HepG2 (cell line): ENCODE results near the gene CTDP1. TPM values are rescaled to one million over a fixed set of nuclear protein-coding genes. Genes with fewer than 3 reads are reported as not detected.

Source experiments
- CBX5 ChIP-seq: sonication (generic); formaldehyde crosslinking; IDR thresholded peaks from 2 replicates; pipeline ENCODE4 v1.4.0; 2020; ENCODE audit warnings: missing genetic modification reagents, borderline replicate concordance
- GATAD1 ChIP-seq: IDR thresholded peaks from 2 replicates; pipeline ENCODE4 v1.6.1; 2016; ENCODE audit warnings: missing genetic modification reagents, missing compliant biosample characterization
- GFI1 ChIP-seq: sonication (generic); formaldehyde crosslinking; IDR thresholded peaks from 2 replicates; pipeline ENCODE4 v1.5.0; 2020; ENCODE audit warnings: missing genetic modification reagents, mild to moderate bottlenecking, borderline replicate concordance
- HHEX ChIP-seq: IDR thresholded peaks from 2 replicates; pipeline ENCODE4 v1.6.1; 2016; ENCODE audit warnings: control low read depth
- HIVEP1 ChIP-seq: sonication (generic); formaldehyde crosslinking; IDR thresholded peaks from 2 replicates; pipeline ENCODE4 v1.4.0; 2020; ENCODE audit warnings: mild to moderate bottlenecking, missing genetic modification reagents
- HNRNPL ChIP-seq: fragments of 200-400 bp; formaldehyde crosslinking; IDR thresholded peaks from 2 replicates; pipeline ENCODE4 v1.6.1; 2017; ENCODE audit warnings: mild to moderate bottlenecking, low read depth, low read length
- KDM5A ChIP-seq: fragments of 200-600 bp; sonication (generic); IDR thresholded peaks from 2 replicates; pipeline ENCODE4 v1.7.0; 2018; ENCODE audit warnings: antibody characterized with exemption, mild to moderate bottlenecking, low read length, borderline replicate concordance
- MED1 ChIP-seq: sonication (generic); formaldehyde crosslinking; IDR thresholded peaks from 2 replicates; pipeline ENCODE4 v1.4.0; 2020; ENCODE audit warnings: missing genetic modification reagents
- MIXL1 ChIP-seq: IDR thresholded peaks from 2 replicates; pipeline ENCODE4 v1.6.1; 2016
- MTF2 ChIP-seq: sonication (generic); formaldehyde crosslinking; IDR thresholded peaks from 2 replicates; pipeline ENCODE4 v1.5.0; 2020; ENCODE audit warnings: missing genetic modification reagents, borderline replicate concordance
- RARA ChIP-seq: IDR thresholded peaks from 2 replicates; pipeline ENCODE4 v1.6.1; 2016; ENCODE audit warnings: missing genetic modification reagents, missing compliant biosample characterization
- SAP130 ChIP-seq: IDR thresholded peaks from 2 replicates; pipeline ENCODE4 v1.6.1; 2016; ENCODE audit warnings: low read depth
- TCF7 ChIP-seq: sonication (generic); IDR thresholded peaks from 2 replicates; pipeline ENCODE4 v1.6.1; 2016; ENCODE audit warnings: antibody characterized with exemption, low read depth
- ZNF33A ChIP-seq: sonication (generic); formaldehyde crosslinking; IDR thresholded peaks from 2 replicates; pipeline ENCODE4 v1.5.1; 2020; ENCODE audit warnings: missing genetic modification reagents, mild to moderate bottlenecking, moderate library complexity, borderline replicate concordance
- polyA plus RNA-seq, 8 experiments: library from polyadenylated mRNA; depleted of rRNA in 3 of 8; stranded (reverse) in 7 of 8; unstranded in 1 of 8; fragments of >200 nt; fragmentation: Illumina TruSeq in 4 of 8; extraction: Trizol in 4 of 8; gene quantifications; 2 replicates each; pipeline versions ENCODE4 v1.2.1 to v1.2.3, GENCODE V29; 2011 to 2016; ENCODE audit warnings: low read depth in 4 of 8, missing spikeins in 1 of 8, mixed read lengths in 1 of 8; ENCODE audit not compliant: insufficient read depth in 1 of 8
- total RNA-seq, 5 experiments: library from RNA; depleted of rRNA; stranded (reverse); fragments of >200 nt; fragmentation: Illumina TruSeq; extraction: Trizol; gene quantifications; 2 replicates each; pipeline ENCODE4 v1.2.3, GENCODE V29; 2016; ENCODE audit warnings: low read depth in 1 of 5
- TF ChIP-seq, protein P1 (sequence below), 2 experiments: sonication (generic) in 1 of 2; formaldehyde crosslinking in 1 of 2; IDR thresholded peaks; 2 replicates each; pipeline versions ENCODE4 v1.4.0 to v1.6.1; 2018 to 2020; ENCODE audit warnings: missing genetic modification reagents in 2 of 2, borderline replicate concordance in 1 of 2, low read depth in 1 of 2, mild to moderate bottlenecking in 1 of 2, missing biosample characterization in 1 of 2
- TF ChIP-seq, protein P2 (sequence below): IDR thresholded peaks from 2 replicates; pipeline ENCODE4 v1.6.1; 2012; ENCODE audit warnings: inconsistent platforms
- TF ChIP-seq, protein P3 (sequence below): IDR thresholded peaks from 2 replicates; pipeline ENCODE4 v1.6.1; 2016; ENCODE audit warnings: mild to moderate bottlenecking
- TF ChIP-seq, protein P4 (sequence below), 2 experiments: sonication (generic) in 1 of 2; formaldehyde crosslinking in 1 of 2; IDR thresholded peaks; 2 replicates each; pipeline versions ENCODE4 v1.6.1 to v1.9.0; 2014 to 2022; ENCODE audit warnings: antibody characterized with exemption in 1 of 2, borderline replicate concordance in 1 of 2, inconsistent platforms in 1 of 2, low read depth in 1 of 2, missing genetic modification reagents in 1 of 2

The CTDP1 gene
- total and polyA plus RNA-seq, 2 of the 13 experiments (the other 11 are each of a cell fraction or from before 2014, with no cell fraction given) = 6.9 to 11.0 TPM

DNA sequence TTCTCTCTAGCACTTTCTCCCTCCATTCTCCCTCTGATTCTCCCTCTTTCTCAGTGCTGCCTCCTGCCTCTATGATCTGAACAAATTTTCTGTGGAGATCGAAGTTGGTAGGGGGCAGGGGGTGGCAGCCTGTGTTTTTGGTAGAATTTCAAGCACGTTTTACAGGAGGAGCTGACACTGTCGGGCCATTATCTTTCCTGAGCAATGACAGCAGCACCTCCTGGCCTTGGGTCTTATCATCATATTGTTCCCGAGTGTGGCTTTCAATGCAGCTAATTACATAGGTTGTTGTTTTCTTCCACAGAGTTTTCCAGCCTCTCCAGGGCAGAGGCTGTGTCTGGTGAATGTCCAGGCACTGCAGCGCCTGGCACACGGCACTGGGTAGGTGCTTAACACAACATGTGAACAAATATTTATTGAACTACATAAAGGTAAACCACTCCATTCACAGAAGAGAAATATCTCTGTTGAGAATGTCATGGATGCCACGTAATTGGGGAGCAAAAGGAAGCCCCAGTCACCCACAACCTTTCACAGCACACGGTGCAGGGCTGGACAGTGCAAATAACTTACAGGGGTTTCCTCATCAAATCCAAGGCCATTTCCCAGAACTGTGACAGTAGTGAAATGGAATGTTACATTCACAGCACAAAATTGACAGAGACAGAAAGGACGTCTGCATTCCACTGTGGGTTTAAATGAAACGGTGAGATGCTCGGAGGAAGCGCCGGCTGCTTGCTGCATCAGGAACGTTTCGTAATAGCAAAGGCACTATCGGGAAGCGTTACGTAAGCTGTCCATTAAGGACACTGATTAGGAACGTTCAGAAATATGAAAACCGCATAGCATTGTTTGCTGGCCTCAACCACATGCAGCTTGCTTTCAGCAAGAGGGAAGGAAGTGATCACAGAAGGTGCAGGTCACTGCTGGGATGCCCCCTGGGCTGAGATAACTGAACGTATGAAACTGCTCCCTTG, 111.7 kb downstream of the CTDP1 start (continued):
- TF ChIP-seq, protein P1, sequence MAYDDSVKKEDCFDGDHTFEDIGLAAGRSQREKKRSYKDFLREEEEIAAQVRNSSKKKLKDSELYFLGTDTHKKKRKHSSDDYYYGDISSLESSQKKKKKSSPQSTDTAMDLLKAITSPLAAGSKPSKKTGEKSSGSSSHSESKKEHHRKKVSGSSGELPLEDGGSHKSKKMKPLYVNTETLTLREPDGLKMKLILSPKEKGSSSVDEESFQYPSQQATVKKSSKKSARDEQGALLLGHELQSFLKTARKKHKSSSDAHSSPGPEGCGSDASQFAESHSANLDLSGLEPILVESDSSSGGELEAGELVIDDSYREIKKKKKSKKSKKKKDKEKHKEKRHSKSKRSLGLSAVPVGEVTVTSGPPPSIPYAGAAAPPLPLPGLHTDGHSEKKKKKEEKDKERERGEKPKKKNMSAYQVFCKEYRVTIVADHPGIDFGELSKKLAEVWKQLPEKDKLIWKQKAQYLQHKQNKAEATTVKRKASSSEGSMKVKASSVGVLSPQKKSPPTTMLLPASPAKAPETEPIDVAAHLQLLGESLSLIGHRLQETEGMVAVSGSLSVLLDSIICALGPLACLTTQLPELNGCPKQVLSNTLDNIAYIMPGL (CRISPR knock-in tag; IDR thresholded peaks at IDR 0.05; ENCODE audit: borderline replicate concordance in 1 of 2, low read depth in 1 of 2) = peak in 1 of 2 experiments; percentile 23; a peak in 1 of 4 replicates
- TF ChIP-seq MED1 (CRISPR knock-in tag) (peak; percentile 78), TCF7 (peak; percentile 36; the same call in 1 of the 2 replicates), HHEX (CRISPR knock-in tag) (peak; percentile 12; the same call in 1 of the 2 replicates), HIVEP1 (peak; percentile 91; the same call in 1 of the 2 replicates), KDM5A (no peak), SAP130 (peak; percentile 88), GFI1 (CRISPR knock-in tag) (no peak), GATAD1 (peak; percentile 39; the same call in 1 of the 2 replicates), HNRNPL (no peak), ZNF33A (CRISPR knock-in tag) (no peak), RARA (CRISPR knock-in tag) (peak; percentile 85), MTF2 (CRISPR knock-in tag) (peak; percentile 53; the same call in 1 of the 2 replicates), CBX5 (CRISPR knock-in tag) (peak; percentile 92; the same call in 1 of the 2 replicates), MIXL1 (CRISPR knock-in tag) (peak; percentile 68)
- TF ChIP-seq, protein P2, sequence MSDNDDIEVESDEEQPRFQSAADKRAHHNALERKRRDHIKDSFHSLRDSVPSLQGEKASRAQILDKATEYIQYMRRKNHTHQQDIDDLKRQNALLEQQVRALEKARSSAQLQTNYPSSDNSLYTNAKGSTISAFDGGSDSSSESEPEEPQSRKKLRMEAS = 0 out of 2 replicates have a peak, but pooled peaks have one; percentile 4
- TF ChIP-seq, protein P3, sequence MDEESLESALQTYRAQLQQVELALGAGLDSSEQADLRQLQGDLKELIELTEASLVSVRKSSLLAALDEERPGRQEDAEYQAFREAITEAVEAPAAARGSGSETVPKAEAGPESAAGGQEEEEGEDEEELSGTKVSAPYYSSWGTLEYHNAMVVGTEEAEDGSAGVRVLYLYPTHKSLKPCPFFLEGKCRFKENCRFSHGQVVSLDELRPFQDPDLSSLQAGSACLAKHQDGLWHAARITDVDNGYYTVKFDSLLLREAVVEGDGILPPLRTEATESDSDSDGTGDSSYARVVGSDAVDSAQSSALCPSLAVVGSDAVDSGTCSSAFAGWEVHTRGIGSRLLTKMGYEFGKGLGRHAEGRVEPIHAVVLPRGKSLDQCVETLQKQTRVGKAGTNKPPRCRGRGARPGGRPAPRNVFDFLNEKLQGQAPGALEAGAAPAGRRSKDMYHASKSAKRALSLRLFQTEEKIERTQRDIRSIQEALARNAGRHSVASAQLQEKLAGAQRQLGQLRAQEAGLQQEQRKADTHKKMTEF (CRISPR knock-in tag) = peak; percentile 82
- TF ChIP-seq, protein P4, sequence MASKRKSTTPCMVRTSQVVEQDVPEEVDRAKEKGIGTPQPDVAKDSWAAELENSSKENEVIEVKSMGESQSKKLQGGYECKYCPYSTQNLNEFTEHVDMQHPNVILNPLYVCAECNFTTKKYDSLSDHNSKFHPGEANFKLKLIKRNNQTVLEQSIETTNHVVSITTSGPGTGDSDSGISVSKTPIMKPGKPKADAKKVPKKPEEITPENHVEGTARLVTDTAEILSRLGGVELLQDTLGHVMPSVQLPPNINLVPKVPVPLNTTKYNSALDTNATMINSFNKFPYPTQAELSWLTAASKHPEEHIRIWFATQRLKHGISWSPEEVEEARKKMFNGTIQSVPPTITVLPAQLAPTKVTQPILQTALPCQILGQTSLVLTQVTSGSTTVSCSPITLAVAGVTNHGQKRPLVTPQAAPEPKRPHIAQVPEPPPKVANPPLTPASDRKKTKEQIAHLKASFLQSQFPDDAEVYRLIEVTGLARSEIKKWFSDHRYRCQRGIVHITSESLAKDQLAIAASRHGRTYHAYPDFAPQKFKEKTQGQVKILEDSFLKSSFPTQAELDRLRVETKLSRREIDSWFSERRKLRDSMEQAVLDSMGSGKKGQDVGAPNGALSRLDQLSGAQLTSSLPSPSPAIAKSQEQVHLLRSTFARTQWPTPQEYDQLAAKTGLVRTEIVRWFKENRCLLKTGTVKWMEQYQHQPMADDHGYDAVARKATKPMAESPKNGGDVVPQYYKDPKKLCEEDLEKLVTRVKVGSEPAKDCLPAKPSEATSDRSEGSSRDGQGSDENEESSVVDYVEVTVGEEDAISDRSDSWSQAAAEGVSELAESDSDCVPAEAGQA (IDR thresholded peaks at IDR 0.05; ENCODE audit: low read depth) = 0 out of 2 replicates have a peak, but pooled peaks have one; percentile 54
- TF ChIP-seq, protein P4 (CRISPR knock-in tag; IDR thresholded peaks at IDR 0.05; ENCODE audit: borderline replicate concordance) = no peak
